Activated T-cell treated with anti-CD3 and anti-CD28 coated beads for 48 hours (primary cell): ENCODE measurements around the gene CELA3A.
"Not testable (repeated sequence)": the region's sequence is repeated elsewhere in the genome, so short reads cannot be mapped to it uniquely, and the experiment has no call there.

Experiments used
- DNase-seq: peaks from one replicate; pipeline ENCODE4 v3.0.0-alpha.2; 2020; ENCODE audit warnings: low read depth

Gene CELA3A

DNA sequence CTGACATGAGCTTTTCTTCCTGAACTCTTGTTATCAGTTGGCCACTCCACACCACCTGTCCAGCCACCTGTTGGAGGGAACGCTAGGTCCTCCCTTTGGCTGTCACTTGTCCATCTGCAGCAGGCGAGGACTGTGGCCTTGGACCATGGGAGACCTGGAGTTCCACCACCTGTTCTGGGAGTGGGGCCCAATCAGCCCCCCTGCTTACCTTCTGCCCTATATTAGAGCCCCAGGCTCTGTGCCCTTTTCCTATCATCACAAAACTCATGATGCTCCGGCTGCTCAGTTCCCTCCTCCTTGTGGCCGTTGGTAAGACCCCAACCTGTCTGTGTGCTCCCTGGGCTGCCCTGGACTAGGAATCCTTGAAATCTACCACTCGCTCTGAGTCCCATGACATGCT is at the start of gene CELA3A:
Gene CELA3A, plus strand, starts transcription at position 249 of the 400 bp plus-strand sequence. Its CDS starts 18 bp downstream, at position 267.
- no peak for DNase-seq

- DNase-seq: no peak
Measured at GRCh38 chr1:21952786-21953520, 48.5 kb upstream of the CELA3A start.

DNA sequence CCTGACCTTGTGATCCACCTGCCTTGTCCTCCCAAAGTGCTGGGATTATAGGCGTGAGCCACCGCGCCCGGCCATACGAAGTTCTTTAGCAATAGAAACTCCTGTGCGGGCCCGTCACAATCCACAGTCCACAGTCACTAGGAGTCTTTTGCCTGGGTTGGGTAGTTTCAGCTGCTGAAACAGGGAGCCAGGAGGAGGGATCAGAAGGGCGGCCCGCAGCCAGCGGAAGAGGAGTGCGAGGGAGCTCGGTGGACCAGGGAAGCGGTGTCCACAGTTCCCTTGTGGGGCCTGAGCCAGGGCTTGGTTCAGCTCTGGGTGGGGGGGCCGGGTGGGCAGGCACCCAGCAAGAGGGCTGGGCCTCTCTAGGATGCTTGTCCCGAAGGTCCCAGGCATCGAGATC is 46.4 kb upstream of the CELA3A start:
- DNase-seq: no peak

GRCh38 chr1:21955501-21956281 is 45.8 kb upstream of the CELA3A start:
- DNase-seq: no peak

DNA sequence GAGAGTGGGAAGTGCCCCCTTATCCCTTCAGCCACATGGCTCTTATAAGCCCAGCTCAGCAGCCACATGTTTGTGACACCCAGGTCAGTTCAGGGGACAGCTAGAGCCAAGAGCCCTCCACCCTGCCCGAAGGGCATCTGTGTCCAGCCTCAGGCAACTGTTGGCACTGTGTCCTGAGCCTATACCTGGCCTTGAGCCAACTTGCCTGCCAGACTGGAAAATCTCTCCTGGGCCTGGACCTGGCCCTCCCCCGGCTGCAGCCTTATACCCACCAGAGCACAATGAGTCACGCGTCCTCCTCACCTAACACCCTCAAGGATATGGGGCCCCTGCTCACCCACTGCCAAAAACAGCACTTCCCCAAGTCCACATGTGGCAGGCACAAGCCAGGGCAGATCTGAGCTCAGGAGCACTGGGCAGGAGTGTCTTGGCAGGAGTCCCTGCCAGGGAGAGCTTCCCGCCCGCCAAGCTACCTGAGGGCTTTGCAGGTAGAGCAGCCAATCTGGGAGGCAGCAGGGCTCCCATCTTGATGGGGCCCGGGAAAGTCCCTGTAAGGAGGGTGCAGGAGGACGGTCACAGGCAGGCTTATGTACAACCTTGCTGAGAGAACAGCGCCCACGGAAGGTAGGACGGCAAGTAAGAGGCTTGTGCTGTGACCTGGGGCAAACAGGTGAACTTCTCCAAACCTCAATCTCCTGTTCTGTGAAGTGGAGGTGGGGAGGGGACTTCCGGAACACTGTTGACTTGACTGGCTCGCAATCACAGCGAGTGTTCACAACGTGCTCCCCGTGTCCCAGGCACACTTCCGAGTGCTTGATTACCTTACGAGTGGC is 44.5 kb upstream of the CELA3A start:
- peak; percentile 18 for DNase-seq

DNA sequence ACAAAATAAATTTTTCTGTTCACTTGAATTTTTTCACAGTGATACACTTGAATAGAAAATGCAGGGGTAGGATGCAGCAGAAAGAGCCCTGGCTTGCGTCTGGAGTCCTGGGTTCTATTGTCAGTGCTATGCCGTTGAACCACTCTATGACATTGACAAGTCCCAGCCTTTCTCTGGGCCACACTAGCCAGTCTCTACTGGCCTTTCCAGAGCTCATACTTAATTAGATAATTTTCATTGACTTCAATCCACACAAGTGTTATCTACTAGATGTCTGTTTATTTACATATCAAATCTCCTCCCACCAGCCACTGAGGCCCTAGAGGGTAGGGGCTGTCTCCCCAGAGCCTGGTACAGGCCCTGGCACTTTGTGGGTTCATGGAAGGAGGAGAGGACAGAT is 40.1 kb upstream of the CELA3A start:
- DNase-seq: no peak

- DNase-seq: no peak
Measured at GRCh38 chr1:21961799-21962198, 39.7 kb upstream of the CELA3A start.

- DNase-seq: peak; percentile 76
Measured at GRCh38 chr1:21963477-21964217, 37.8 kb upstream of the CELA3A start.

GRCh38 chr1:21966247-21967000 is 35.0 kb upstream of the CELA3A start:
- DNase-seq: no peak

- not testable (repeated sequence) for DNase-seq
Measured at GRCh38 chr1:21967216-21967615, 34.2 kb upstream of the CELA3A start.

DNA sequence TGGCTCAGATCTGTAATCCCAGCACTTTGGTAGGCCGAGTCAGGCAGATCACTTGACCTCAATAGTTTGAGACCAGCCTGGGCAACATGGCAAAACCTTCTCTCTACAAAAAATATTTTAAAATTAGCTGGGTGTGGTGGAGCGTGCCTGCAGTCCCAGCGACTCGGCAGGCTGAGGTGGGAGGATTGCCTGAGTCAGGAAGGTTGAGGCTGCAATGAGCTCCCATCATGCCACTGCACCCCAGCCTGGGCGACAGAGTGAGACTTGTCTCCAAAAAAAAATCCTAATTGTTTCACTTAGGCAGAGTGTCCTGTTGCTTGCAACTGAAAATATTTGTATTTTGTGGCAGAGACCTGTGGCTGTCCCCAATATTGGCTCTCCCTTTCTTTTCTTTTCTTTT is 32.4 kb upstream of the CELA3A start:
- not testable (repeated sequence) for DNase-seq

- not testable (repeated sequence) for DNase-seq
Measured at GRCh38 chr1:21970523-21970922, 30.9 kb upstream of the CELA3A start.

GRCh38 chr1:21972973-21973441 is 28.4 kb upstream of the CELA3A start:
- DNase-seq: not testable (repeated sequence)

DNA sequence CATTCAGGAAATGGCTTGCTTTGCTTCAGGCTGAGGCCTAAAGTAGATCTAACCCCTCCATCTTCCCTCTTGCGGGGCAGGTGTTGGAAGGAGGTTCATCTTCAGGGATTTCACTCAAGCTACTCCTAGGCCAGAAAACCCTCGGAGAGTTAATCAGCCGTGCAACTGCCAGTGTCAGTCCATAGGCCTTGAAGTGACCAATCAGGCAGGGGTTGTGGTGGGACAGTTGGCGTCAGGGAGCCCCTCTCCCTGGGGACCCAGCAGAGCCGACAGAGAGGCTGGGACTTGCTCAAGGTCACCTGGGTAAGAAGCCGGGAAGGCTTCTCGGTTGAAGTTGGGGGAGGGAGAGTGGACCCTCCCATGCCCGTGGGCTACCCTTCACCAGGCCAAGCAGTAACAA is 27.5 kb upstream of the CELA3A start:
- DNase-seq: not testable (repeated sequence)

DNA sequence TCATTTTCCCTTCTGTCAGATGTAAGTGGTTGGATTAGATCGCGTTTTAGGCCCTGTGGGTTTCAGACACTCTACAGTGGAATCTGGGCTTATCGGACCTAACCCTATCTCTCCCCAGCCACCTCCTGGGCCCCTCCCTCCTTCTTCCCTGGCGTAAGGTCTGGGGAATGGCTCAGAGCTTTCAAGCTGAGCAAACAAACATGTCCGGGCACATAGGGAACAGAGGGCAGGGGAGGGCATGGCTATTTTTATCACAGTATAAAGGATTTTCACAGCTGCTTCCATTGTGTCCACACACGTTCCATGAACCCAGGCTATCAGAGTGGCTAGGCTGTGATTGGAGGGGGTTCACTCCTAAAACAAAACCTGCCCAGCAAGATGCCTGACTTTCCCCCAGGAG is 26.8 kb upstream of the CELA3A start:
- not testable (repeated sequence) for DNase-seq

DNA sequence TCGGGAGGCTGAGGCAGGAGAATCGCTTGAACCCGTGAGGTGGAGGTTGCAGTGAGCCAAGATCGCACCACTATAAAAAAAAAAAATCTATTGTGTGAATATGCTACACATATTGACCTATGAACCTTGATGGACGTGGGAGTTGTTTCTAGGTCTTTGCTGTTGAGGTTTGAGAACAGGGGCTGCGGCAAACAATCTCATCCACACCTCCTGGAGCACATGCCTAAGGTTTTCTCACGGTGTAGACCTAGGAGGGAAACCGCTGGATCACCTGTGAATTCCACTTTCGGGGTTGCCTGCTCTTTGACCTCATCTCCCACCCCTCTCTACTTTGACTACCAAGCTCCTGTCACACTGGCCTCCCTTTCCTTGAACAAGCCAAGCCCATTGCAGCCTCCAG is 26.2 kb upstream of the CELA3A start:
- DNase-seq: not testable (repeated sequence)

GRCh38 chr1:21976703-21977239 is 24.7 kb upstream of the CELA3A start, which contains the start of gene CELA3B:
Gene CELA3B (plus strand): TSS chr1:21977022. CDS start chr1:21977040, 18 bp downstream.
- not testable (repeated sequence) for DNase-seq

DNA sequence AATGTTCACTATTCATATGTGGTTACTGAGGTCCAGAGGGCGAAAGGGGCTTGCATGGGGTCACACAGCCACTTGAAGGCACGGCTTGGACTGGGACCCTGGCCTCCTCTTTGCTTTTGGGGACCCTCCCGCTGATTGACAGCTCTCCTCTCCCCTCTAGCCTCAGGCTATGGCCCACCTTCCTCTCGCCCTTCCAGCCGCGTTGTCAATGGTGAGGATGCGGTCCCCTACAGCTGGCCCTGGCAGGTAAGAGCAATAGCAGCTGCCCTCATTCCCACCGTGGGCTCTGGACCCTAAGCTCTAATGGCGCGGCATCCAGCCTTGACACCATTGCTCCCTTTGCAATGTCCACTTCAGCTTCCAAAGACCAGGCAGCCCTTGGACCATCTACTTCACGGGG is 23.2 kb upstream of the CELA3A start:
- DNase-seq: not testable (repeated sequence)

- DNase-seq: not testable (repeated sequence)
Measured at GRCh38 chr1:21980515-21981220, 20.8 kb upstream of the CELA3A start.

- not testable (repeated sequence) for DNase-seq
Measured at GRCh38 chr1:21981253-21981652, 20.2 kb upstream of the CELA3A start.
